ENCODE results near the gene PRELID1.

Gene PRELID1

DNA sequence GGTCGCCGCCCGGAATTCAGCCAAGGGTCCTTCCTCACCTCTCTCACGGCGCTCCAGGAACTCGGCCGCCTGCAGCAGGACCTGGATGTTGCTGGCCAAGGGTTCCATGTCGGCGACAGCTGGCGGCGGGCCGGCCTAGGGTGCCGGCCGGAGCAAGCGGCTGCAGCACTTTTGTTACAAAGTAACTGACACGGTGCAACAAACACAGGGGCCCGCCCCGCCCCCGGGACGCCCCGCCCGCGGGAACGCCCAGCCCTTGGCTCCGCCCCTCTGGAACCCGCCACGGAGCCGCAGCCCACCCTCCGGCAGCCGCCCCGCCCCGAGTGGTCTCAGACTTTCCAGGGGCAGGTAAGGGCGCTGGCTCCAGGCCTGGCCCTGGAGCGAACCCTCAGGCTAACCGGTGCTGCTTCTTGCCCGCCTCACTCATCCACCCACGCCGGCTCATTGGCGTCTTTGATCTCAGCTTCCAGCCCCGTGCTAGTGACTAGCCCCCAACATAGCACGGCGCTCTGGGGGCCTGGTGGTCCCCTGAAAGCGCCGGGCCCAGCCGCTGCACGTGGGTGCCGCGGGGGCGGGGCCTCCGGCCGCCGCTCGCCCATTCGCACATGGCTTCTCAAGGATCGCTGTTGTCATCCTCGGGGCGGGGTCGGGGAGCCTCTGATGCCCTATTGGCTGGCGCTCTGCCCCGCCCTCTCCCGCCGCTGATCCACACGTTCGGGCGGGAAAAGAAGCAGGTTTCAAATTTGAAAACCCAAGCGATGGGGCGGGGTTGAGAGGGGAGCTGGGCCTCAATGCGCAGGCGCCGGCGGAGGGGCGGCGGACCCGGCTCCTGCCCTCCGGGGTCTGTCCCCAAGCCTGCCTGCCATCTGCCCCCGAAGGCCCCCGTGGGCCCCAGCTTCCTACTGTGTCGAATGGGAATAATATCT lies 8.4 kb downstream of the PRELID1 start, which contains the start of gene MXD3:
MXD3 (minus strand) TSS at position 176 of the 926 bp plus-strand sequence; CDS start at position 108, 68 bp downstream.
- TF ChIP-seq, protein P1, sequence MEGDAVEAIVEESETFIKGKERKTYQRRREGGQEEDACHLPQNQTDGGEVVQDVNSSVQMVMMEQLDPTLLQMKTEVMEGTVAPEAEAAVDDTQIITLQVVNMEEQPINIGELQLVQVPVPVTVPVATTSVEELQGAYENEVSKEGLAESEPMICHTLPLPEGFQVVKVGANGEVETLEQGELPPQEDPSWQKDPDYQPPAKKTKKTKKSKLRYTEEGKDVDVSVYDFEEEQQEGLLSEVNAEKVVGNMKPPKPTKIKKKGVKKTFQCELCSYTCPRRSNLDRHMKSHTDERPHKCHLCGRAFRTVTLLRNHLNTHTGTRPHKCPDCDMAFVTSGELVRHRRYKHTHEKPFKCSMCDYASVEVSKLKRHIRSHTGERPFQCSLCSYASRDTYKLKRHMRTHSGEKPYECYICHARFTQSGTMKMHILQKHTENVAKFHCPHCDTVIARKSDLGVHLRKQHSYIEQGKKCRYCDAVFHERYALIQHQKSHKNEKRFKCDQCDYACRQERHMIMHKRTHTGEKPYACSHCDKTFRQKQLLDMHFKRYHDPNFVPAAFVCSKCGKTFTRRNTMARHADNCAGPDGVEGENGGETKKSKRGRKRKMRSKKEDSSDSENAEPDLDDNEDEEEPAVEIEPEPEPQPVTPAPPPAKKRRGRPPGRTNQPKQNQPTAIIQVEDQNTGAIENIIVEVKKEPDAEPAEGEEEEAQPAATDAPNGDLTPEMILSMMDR (IDR thresholded peaks at IDR 0.05) = no peak; the same call in 1 of the 2 replicates
- no peak for TF ChIP-seq ZFX (IDR thresholded peaks at IDR 0.05; ENCODE audit: borderline replicate concordance)
- H3K27ac ChIP-seq = peak within 1 kb of the TSS; percentile 92

DNA sequence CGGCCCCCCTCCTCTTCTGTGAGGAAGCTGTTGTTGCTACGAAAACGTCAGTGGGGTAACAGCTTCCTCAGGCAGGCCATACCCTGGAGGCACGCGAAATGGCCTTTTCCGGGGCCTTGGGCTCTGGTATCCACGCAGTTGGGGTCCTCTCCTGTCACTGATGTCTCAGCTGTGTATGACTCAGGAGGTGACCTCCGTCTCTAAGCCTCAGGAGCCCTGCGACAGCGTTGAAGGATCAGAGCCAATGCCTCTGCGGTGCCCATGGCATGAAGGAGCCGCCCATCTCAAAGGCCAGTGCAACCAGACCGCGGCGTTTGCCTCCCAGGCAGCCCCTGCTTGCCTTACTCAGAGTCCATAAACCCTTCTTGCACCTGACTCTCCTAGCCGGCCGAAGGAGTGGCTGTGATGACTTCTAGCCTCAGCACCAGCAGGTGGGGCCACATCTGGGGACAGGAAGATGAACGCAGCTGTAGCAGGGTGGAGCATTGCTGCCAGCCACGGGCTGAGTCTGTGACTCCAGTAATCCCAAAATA lies 9.1 kb downstream of the PRELID1 start:
- H3K27ac ChIP-seq = peak overlapping the region; percentile 92
- TF ChIP-seq, protein P1 (IDR thresholded peaks at IDR 0.05) = peak; percentile 40
- TF ChIP-seq ZFX (IDR thresholded peaks at IDR 0.05; ENCODE audit: borderline replicate concordance) = no peak

DNA sequence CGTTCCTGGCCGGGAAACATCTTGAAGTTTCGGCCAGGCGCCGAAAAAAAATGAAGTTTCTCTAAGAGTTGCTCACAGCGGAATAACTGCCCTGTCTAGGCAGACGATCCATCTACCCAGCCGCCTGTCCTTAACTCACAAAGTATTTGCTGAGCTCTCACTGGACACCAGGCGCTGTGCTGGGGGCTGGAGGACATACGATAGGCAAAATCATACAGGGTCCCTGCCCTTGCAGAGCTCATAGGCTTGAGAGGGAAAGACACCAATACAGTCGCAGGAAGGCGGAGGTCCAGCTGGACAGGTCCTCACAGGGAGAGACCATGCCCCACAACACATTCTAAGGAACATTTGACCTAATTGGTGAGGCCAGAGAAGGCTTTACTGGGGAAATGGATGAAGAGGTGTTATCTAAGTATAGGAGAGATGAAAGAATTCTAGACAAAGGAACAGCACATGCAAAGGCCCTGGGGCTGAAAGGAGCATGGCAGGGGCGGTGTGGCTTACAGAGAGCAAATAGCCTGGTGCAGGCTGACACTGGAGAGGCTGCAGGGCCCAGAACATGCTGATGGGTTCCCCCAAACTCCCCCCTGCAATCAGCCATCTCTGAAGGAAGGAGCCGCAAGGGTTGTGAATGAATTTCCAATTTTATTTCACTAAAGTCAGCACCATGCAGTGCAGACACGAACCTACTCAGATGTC lies 10.1 kb downstream of the PRELID1 start:
- TF ChIP-seq, protein P1 (IDR thresholded peaks at IDR 0.05) = no peak
- no peak for TF ChIP-seq ZFX (IDR thresholded peaks at IDR 0.05; ENCODE audit: borderline replicate concordance)
- peak overlapping the region; percentile 92 for H3K27ac ChIP-seq

DNA sequence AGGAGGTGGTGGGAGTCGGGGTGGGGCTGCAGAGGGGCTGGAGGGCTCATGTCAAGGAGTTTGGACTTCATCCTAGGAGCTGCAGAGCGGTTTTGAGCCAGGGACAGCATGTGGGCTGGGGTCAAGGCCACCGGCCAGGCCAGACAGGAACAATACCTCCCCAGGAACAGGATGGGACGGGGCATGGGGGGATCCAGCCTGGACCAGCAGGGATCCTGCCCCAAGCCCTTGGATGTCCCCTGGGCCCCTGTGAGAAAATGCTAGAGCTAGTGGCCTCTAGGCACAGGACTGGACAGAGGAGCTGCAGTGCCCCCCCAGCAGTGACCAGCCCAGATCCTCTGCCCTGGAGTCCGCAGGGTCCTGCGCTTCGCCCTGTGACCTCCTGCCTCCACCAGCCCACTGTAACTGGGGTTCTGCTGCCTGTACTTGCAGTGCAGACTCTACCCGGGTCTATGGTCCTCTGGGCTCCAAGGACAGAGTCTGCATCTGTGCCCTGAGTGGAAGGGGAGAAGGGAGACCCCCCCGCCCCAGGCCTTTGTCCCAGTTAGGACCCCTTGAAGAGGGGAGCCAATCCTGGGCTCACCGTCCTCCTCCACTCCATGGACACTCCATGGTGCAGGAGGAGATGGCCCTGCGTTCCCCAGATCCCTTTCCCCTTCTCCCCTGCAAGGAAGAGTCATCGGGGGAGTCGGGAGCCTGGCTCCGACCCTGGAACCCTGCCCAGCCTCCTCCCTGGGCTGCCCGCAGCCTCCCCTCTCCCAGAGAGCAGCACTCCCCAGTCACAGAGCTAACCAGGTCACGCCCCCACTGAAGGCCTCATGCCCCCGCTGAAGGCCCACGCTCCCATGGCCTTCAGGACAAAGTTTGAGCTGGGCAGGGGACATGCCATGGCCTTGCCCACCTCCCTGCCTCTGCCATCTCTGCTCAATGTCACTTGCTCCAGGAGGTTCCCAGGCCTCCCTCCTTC lies 11.1 kb downstream of the PRELID1 start:
- H3K27ac ChIP-seq = no peak overlapping the region
- TF ChIP-seq, protein P1 (IDR thresholded peaks at IDR 0.05) = no peak
- TF ChIP-seq ZFX (IDR thresholded peaks at IDR 0.05; ENCODE audit: borderline replicate concordance) = no peak

DNA sequence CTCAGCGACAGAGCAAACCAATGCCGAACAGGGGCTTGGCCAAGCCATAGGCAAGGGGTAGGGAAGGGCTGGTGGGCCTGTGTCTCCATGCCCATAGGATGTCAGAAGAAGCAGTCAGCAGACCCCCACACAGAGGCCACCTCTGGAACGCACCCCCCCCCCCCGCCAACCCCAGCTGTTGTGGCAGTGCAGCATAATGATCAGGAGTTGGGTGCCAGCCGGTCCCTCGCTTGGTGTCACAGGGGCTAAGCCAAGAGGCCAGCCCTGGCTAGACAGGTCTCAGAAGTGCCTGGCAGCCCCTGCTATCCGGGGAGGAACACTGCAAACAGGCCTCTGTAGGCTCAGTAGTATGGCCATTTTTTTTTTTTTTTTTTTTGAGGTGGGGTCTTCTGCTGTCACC lies 11.8 kb downstream of the PRELID1 start:
- TF ChIP-seq, protein P1 (IDR thresholded peaks at IDR 0.05) = no peak
- no peak for TF ChIP-seq ZFX (IDR thresholded peaks at IDR 0.05; ENCODE audit: borderline replicate concordance)
- no peak overlapping the region for H3K27ac ChIP-seq

DNA sequence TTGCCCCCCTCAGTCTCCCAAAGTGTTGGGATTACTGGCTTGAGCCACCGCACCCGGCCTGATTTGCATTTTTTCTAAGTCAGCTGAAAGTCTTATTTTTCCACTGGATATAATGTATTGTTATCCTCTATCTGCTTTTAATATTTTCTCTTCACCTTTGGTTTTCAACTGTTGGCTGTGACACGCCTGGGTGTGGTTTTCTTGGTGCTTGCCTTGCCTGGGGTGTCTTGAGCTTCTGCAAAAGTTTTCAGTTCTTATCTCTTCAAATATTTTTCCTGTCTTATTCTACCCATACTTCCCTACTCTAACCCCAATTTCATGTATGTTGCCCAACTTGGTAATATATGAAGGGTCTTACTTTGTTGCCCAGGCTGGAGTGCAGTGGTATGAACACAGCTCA lies 12.4 kb downstream of the PRELID1 start:
- TF ChIP-seq, protein P1 (IDR thresholded peaks at IDR 0.05) = no peak
- TF ChIP-seq ZFX (IDR thresholded peaks at IDR 0.05; ENCODE audit: borderline replicate concordance) = no peak
- H3K27ac ChIP-seq = no peak overlapping the region

All from 22Rv1 (cell line).